GM18858 (cell line): ENCODE results near the gene KLF3.

Experiments used
- ATAC-seq: cut with Tn5 transposase; IDR thresholded peaks from one replicate; pipeline ENCODE4 v1.9.1; 2021; ENCODE audit not compliant: unreplicated experiment

The KLF3 gene

DNA sequence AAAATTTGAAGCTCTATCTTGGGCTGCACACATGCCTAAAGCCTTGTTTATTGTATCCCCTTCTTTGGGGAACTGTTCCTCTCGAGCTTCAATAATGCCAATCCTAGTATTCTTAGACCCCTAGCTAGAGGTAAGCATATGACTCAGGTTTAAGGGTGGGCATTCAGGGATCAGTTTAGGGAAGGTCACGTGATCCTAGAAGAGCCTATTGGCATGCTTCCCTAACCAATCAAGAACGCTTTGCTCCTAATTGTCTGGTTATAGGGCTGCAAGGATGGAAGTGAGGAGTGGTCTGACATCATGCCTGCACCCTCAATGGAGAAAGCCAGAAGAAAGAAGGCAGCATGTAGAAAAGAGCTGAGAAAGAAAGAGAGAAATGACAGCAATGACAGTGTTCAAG lies 71.9 kb downstream of the KLF3 start:
- no peak for ATAC-seq

DNA sequence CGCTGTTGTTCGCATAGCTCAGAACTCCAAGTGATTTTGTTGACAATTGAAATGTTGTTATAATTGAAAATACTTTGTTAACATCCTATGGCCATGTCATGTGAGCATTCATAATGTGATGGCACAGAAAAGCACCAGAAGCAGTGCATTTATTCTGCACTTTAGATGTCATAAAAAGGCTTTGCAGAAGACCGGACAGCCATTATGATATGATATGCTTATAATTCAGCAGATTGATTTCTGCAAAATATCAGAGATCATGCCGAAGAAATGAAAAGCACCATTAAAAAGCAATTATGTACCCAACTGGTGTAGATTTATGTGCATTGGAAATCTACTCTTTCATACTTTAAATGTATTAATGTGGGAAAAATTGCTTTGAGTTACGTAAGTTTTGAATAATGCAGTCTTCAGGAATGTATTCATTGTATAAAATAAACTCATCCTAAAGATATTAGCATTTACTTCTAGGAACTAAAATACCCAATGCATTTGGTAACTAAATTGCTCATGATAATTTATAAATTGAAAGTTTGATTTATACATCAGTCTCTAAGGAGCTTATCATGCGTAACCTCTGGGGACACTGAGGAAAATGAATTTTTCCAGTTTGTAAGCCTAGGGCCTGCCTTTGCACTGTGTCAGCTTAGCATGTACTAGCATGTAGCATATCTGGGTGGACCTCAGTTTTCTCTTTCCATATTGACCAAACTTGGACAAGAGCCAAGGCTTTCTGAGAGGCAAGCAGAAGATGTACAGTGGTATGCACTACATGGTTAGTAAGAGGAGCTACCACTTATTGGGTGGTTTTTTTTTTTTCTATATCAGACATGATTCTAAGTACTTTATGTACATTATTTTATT lies 75.2 kb downstream of the KLF3 start:
- no peak for ATAC-seq

DNA sequence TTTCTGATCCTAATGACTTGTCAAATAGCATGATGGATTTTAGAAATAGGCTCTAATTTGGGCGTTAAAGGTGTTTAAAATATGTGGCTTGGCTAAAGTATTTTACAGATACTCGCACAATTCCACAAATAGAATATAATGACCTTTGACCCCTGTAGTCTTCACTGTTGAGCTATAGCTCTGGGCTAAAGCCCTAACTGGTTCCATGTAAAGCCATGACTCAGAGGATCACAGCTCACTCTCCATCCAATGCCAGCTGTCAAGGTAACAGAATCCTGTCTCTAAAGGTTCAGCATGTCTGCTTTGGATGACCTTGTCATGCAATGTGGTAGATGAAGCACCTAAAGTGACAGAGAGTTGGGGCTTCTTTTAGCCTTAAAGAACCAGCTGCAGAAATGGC lies 76.3 kb downstream of the KLF3 start:
- ATAC-seq, result no peak

- no peak for ATAC-seq
Measured at GRCh38 chr4:38743866-38744265, 79.9 kb downstream of the KLF3 start.

GRCh38 chr4:38745881-38746280 lies 81.9 kb downstream of the KLF3 start:
- no peak for ATAC-seq

DNA sequence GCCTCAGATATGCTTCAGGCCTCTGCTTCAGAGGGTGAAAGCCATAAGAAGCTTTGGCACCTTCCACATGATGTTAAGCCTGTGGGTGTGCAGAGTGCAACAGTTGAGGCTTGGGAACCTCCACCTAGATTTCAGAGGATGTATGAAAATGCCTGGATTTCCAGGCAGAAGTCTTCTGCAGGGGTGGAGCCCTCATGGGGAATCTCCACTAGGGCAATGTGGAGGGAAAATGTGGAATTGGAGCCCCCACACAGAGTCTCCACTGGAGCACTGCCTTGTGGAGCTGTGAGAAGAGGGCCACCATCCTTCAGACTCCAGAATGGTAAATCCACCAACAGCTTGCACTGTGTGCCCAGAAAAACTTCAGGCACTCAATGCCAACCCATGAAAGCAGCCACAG lies 83.6 kb downstream of the KLF3 start:
- ATAC-seq, result no peak

DNA sequence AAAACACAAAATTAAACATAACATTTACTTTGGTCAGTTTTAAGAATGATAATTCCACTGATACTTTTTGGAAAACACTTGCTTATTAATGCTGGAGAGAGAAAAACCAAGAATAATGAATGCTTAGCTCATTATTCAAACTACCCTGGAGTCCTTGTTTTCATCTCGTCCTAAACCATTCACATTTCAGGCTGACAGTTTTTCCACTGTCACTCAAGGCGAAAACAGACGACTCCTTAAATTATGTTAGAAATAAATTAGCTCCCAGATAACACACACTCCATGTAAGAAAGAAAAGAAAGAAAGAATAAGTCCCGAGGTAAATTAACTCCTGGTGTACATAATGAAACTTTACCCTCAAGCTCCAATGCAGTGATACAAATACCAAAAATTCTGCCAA lies 85.3 kb downstream of the KLF3 start:
- no peak for ATAC-seq
